CD4-positive, alpha-beta T cell treated with Interleukin-1 beta for 1 hour (primary cell): Measurements from ENCODE around the gene CELF4.

Source experiments
- DNase-seq, 2 donors: peaks; one replicate each; pipeline ENCODE4 v3.0.0-alpha.2; 2020 to 2022

CELF4 gene

GRCh38 chr18:37307181-37307580 is 258.4 kb downstream of the CELF4 start:
- no peak for DNase-seq

- no peak for DNase-seq
These were observed 259.2 kb downstream of the CELF4 start for GRCh38 chr18:37306432-37306831.

- DNase-seq, result no peak
These were observed 260.5 kb downstream of the CELF4 start for GRCh38 chr18:37305066-37305465.

GRCh38 chr18:37304012-37304680 is 261.5 kb downstream of the CELF4 start:
- DNase-seq, result no peak

- no peak for DNase-seq
These were observed 262.6 kb downstream of the CELF4 start for GRCh38 chr18:37303009-37303408.

- no peak for DNase-seq
These were observed 263.1 kb downstream of the CELF4 start for GRCh38 chr18:37302519-37302918.

GRCh38 chr18:37299471-37300304 is 265.9 kb downstream of the CELF4 start:
- DNase-seq, result peak in 1 of 2 donors; percentile 9

GRCh38 chr18:37298816-37299215 is 266.8 kb downstream of the CELF4 start:
- no peak for DNase-seq

GRCh38 chr18:37297106-37297505 is 268.5 kb downstream of the CELF4 start:
- DNase-seq, result no peak

- DNase-seq, result no peak
These were observed 270.6 kb downstream of the CELF4 start for GRCh38 chr18:37294951-37295350.

- DNase-seq, result no peak
These were observed 272.2 kb downstream of the CELF4 start for GRCh38 chr18:37293359-37293758.

GRCh38 chr18:37289423-37289822 is 276.2 kb downstream of the CELF4 start:
- DNase-seq, result no peak

GRCh38 chr18:37287601-37288000 is 278.0 kb downstream of the CELF4 start:
- no peak for DNase-seq

GRCh38 chr18:37286801-37287200 is 278.8 kb downstream of the CELF4 start:
- DNase-seq, result no peak

GRCh38 chr18:37285825-37286224 is 279.8 kb downstream of the CELF4 start:
- DNase-seq, result no peak

GRCh38 chr18:37284260-37284659 is 281.3 kb downstream of the CELF4 start:
- DNase-seq, result no peak

- no peak for DNase-seq
These were observed 283.1 kb downstream of the CELF4 start for GRCh38 chr18:37282386-37283037.

GRCh38 chr18:37280701-37281393 is 284.8 kb downstream of the CELF4 start:
- no peak for DNase-seq

- DNase-seq, result no peak
These were observed 287.8 kb downstream of the CELF4 start for GRCh38 chr18:37277804-37278203.

- no peak for DNase-seq
These were observed 289.3 kb downstream of the CELF4 start for GRCh38 chr18:37276111-37276890.

- no peak for DNase-seq
These were observed 290.3 kb downstream of the CELF4 start for GRCh38 chr18:37275237-37275741.
